ENCODE results near the gene GH2.
A peak's percentile ranks its signal among the peaks of the same experiment; 100 is the strongest.

GH2 gene

GRCh38 chr17:63837962-63838600 is 43.7 kb downstream of the GH2 start:
- no peaks in the 10 kb centered on the region for H3K27me3 ChIP-seq (ENCODE audit: control insufficient read depth, insufficient read depth, low read length)
- H3K9me3 ChIP-seq (ENCODE audit: control insufficient read depth, insufficient read depth, low read length): no peaks in the 10 kb centered on the region
- peaks cover 29% of the 10 kb centered on the region for H3K4me1 ChIP-seq (ENCODE audit: control insufficient read depth, insufficient read depth, low read length)
- H3K27ac ChIP-seq (ENCODE audit: low read depth, low read length): peak overlapping the region; percentile 31
- H3K9ac ChIP-seq (ENCODE audit: low read depth, low read length): no peak overlapping the region
- no peak overlapping the region for H3K4me3 ChIP-seq (ENCODE audit: low read depth, low read length)
- H3K36me3 ChIP-seq (ENCODE audit: control insufficient read depth, insufficient read depth, low read length): peaks cover 41% of the 10 kb centered on the region

GRCh38 chr17:63837480-63837879 is 44.3 kb downstream of the GH2 start:
- H3K9me3 ChIP-seq (ENCODE audit: control insufficient read depth, insufficient read depth, low read length): no peaks in the 10 kb centered on the region
- H3K4me3 ChIP-seq (ENCODE audit: low read depth, low read length): no peak overlapping the region
- no peaks in the 10 kb centered on the region for H3K27me3 ChIP-seq (ENCODE audit: control insufficient read depth, insufficient read depth, low read length)
- H3K9ac ChIP-seq (ENCODE audit: low read depth, low read length): no peak overlapping the region
- peaks cover 29% of the 10 kb centered on the region for H3K4me1 ChIP-seq (ENCODE audit: control insufficient read depth, insufficient read depth, low read length)
- peaks cover 47% of the 10 kb centered on the region for H3K36me3 ChIP-seq (ENCODE audit: control insufficient read depth, insufficient read depth, low read length)
- no peak overlapping the region for H3K27ac ChIP-seq (ENCODE audit: low read depth, low read length)

- Histone ChIP-seq H3K9ac (ENCODE audit: low read depth, low read length) (no peak overlapping the region), H3K27ac (ENCODE audit: low read depth, low read length) (no peak overlapping the region), H3K9me3 (ENCODE audit: control insufficient read depth, insufficient read depth, low read length) (no peaks in the 10 kb centered on the region), H3K36me3 (ENCODE audit: control insufficient read depth, insufficient read depth, low read length) (peaks cover 54% of the 10 kb centered on the region), H3K4me3 (ENCODE audit: low read depth, low read length) (no peak overlapping the region), H3K4me1 (ENCODE audit: control insufficient read depth, insufficient read depth, low read length) (peaks cover 29% of the 10 kb centered on the region), H3K27me3 (ENCODE audit: control insufficient read depth, insufficient read depth, low read length) (no peaks in the 10 kb centered on the region)
Measured at GRCh38 chr17:63836811-63837210, 44.9 kb downstream of the GH2 start.

- H3K9ac ChIP-seq (ENCODE audit: low read depth, low read length): no peak overlapping the region
- H3K27ac ChIP-seq (ENCODE audit: low read depth, low read length): no peak overlapping the region
- no peaks in the 10 kb centered on the region for H3K27me3 ChIP-seq (ENCODE audit: control insufficient read depth, insufficient read depth, low read length)
- no peaks in the 10 kb centered on the region for H3K9me3 ChIP-seq (ENCODE audit: control insufficient read depth, insufficient read depth, low read length)
- peaks cover 15% of the 10 kb centered on the region for H3K4me1 ChIP-seq (ENCODE audit: control insufficient read depth, insufficient read depth, low read length)
- peaks cover 70% of the 10 kb centered on the region for H3K36me3 ChIP-seq (ENCODE audit: control insufficient read depth, insufficient read depth, low read length)
- H3K4me3 ChIP-seq (ENCODE audit: low read depth, low read length): no peak overlapping the region
Measured at GRCh38 chr17:63835167-63835720, 46.5 kb downstream of the GH2 start.

- H3K4me3 ChIP-seq (ENCODE audit: low read depth, low read length): no peak overlapping the region
- peaks cover 76% of the 10 kb centered on the region for H3K36me3 ChIP-seq (ENCODE audit: control insufficient read depth, insufficient read depth, low read length)
- no peak overlapping the region for H3K9ac ChIP-seq (ENCODE audit: low read depth, low read length)
- H3K27ac ChIP-seq (ENCODE audit: low read depth, low read length): no peak overlapping the region
- H3K9me3 ChIP-seq (ENCODE audit: control insufficient read depth, insufficient read depth, low read length): no peaks in the 10 kb centered on the region
- H3K4me1 ChIP-seq (ENCODE audit: control insufficient read depth, insufficient read depth, low read length): peaks cover 15% of the 10 kb centered on the region
- H3K27me3 ChIP-seq (ENCODE audit: control insufficient read depth, insufficient read depth, low read length): no peaks in the 10 kb centered on the region
Measured at GRCh38 chr17:63834431-63835166, 47.1 kb downstream of the GH2 start.

GRCh38 chr17:63833741-63834373 is 47.9 kb downstream of the GH2 start:
- Histone ChIP-seq H3K27me3 (ENCODE audit: control insufficient read depth, insufficient read depth, low read length) (no peaks in the 10 kb centered on the region), H3K27ac (ENCODE audit: low read depth, low read length) (no peak overlapping the region), H3K9ac (ENCODE audit: low read depth, low read length) (no peak overlapping the region), H3K4me3 (ENCODE audit: low read depth, low read length) (no peak overlapping the region), H3K36me3 (ENCODE audit: control insufficient read depth, insufficient read depth, low read length) (peaks cover 84% of the 10 kb centered on the region), H3K4me1 (ENCODE audit: control insufficient read depth, insufficient read depth, low read length) (peaks cover 7% of the 10 kb centered on the region), H3K9me3 (ENCODE audit: control insufficient read depth, insufficient read depth, low read length) (no peaks in the 10 kb centered on the region)

GRCh38 chr17:63833026-63833740 is 48.6 kb downstream of the GH2 start:
- Histone ChIP-seq H3K27ac (ENCODE audit: low read depth, low read length) (no peak overlapping the region), H3K9ac (ENCODE audit: low read depth, low read length) (no peak overlapping the region), H3K36me3 (ENCODE audit: control insufficient read depth, insufficient read depth, low read length) (peaks cover 90% of the 10 kb centered on the region), H3K4me1 (ENCODE audit: control insufficient read depth, insufficient read depth, low read length) (peaks cover 7% of the 10 kb centered on the region; the same call in 1 of the 2 replicates), H3K27me3 (ENCODE audit: control insufficient read depth, insufficient read depth, low read length) (no peaks in the 10 kb centered on the region), H3K4me3 (ENCODE audit: low read depth, low read length) (no peak overlapping the region), H3K9me3 (ENCODE audit: control insufficient read depth, insufficient read depth, low read length) (no peaks in the 10 kb centered on the region)

GRCh38 chr17:63832455-63832854 is 49.3 kb downstream of the GH2 start:
- peaks cover 91% of the 10 kb centered on the region for H3K36me3 ChIP-seq (ENCODE audit: control insufficient read depth, insufficient read depth, low read length)
- H3K27ac ChIP-seq (ENCODE audit: low read depth, low read length): no peak overlapping the region
- H3K9ac ChIP-seq (ENCODE audit: low read depth, low read length): no peak overlapping the region

GRCh38 chr17:63832014-63832413 is 49.7 kb downstream of the GH2 start:
- no peak overlapping the region for H3K27ac ChIP-seq (ENCODE audit: low read depth, low read length)
- no peak overlapping the region for H3K9ac ChIP-seq (ENCODE audit: low read depth, low read length)
- peaks cover 87% of the 10 kb centered on the region for H3K36me3 ChIP-seq (ENCODE audit: control insufficient read depth, insufficient read depth, low read length)
- peaks cover 7% of the 10 kb centered on the region; the same call in 1 of the 2 replicates for H3K4me1 ChIP-seq (ENCODE audit: control insufficient read depth, insufficient read depth, low read length)
- H3K27me3 ChIP-seq (ENCODE audit: control insufficient read depth, insufficient read depth, low read length): no peaks in the 10 kb centered on the region
- H3K4me3 ChIP-seq (ENCODE audit: low read depth, low read length): no peak overlapping the region
- no peaks in the 10 kb centered on the region for H3K9me3 ChIP-seq (ENCODE audit: control insufficient read depth, insufficient read depth, low read length)

More at GRCh38 chr17:63832455-63832854, 49.3 kb downstream of the GH2 start:
- H3K4me3 ChIP-seq (ENCODE audit: low read depth, low read length): no peak overlapping the region
- H3K27me3 ChIP-seq (ENCODE audit: control insufficient read depth, insufficient read depth, low read length): no peaks in the 10 kb centered on the region
- H3K4me1 ChIP-seq (ENCODE audit: control insufficient read depth, insufficient read depth, low read length): peaks cover 7% of the 10 kb centered on the region; the same call in 1 of the 2 replicates
- no peaks in the 10 kb centered on the region for H3K9me3 ChIP-seq (ENCODE audit: control insufficient read depth, insufficient read depth, low read length)

GRCh38 chr17:63831505-63831904 is 50.2 kb downstream of the GH2 start:
- peaks cover 7% of the 10 kb centered on the region; the same call in 1 of the 2 replicates for H3K4me1 ChIP-seq (ENCODE audit: control insufficient read depth, insufficient read depth, low read length)
- H3K27ac ChIP-seq (ENCODE audit: low read depth, low read length): no peak overlapping the region
- no peaks in the 10 kb centered on the region for H3K9me3 ChIP-seq (ENCODE audit: control insufficient read depth, insufficient read depth, low read length)
- H3K27me3 ChIP-seq (ENCODE audit: control insufficient read depth, insufficient read depth, low read length): no peaks in the 10 kb centered on the region
- H3K4me3 ChIP-seq (ENCODE audit: low read depth, low read length): no peak overlapping the region
- H3K9ac ChIP-seq (ENCODE audit: low read depth, low read length): no peak overlapping the region
- H3K36me3 ChIP-seq (ENCODE audit: control insufficient read depth, insufficient read depth, low read length): peaks cover 83% of the 10 kb centered on the region
